GM12891 (cell line): Measurements from ENCODE around the gene SLC48A1. TPM values are rescaled to one million over a fixed set of nuclear protein-coding genes. Genes with fewer than 3 reads are reported as not detected.

Experiments used
- DNase-seq: peaks from one replicate; pipeline ENCODE4 v3.0.0; 2011; ENCODE audit warnings: low spot score; ENCODE audit not compliant: insufficient read length
- FAIRE-seq: peaks from 2 replicates; lab custom pipeline; 2011; peaks lifted over from hg19 to GRCh38; lab: Jason Lieb, UNC
- PAX5 ChIP-seq: IDR thresholded peaks from 2 replicates; pipeline ENCODE4 v1.6.1; 2011; ENCODE audit warnings: low read length, moderate library complexity, mild to moderate bottlenecking; ENCODE audit not compliant: insufficient read depth, severe bottlenecking
- POLR2A ChIP-seq: IDR thresholded peaks from 2 replicates; pipeline ENCODE4 v1.6.1; 2011; ENCODE audit warnings: low read depth, low read length, control low read depth
- POLR2AphosphoS5 ChIP-seq: IDR thresholded peaks from 2 replicates; pipeline ENCODE4 v1.6.1; 2011; ENCODE audit warnings: low read depth, low read length, control low read depth
- POU2F2 ChIP-seq: IDR thresholded peaks from 2 replicates; pipeline ENCODE4 v1.6.1; 2011; ENCODE audit warnings: low read depth, mild to moderate bottlenecking, control low read depth, low read length, moderate library complexity
- SPI1 ChIP-seq: IDR thresholded peaks from 2 replicates; pipeline ENCODE4 v1.6.1; 2011; ENCODE audit warnings: low read depth, low read length, control low read depth
- TAF1 ChIP-seq: IDR thresholded peaks from 2 replicates; pipeline ENCODE4 v1.6.1; 2011; ENCODE audit warnings: low read depth, low read length, control low read depth
- polyA plus RNA-seq: library from polyadenylated mRNA; unstranded; fragments of >200 nt; gene quantifications from one replicate; pipeline ENCODE4 v1.2.1, GENCODE V29; 2012; ENCODE audit warnings: low read depth, missing spikeins, inconsistent platforms; ENCODE audit not compliant: missing spikeins

The SLC48A1 gene
- 1.0 TPM for polyA plus RNA-seq

DNA sequence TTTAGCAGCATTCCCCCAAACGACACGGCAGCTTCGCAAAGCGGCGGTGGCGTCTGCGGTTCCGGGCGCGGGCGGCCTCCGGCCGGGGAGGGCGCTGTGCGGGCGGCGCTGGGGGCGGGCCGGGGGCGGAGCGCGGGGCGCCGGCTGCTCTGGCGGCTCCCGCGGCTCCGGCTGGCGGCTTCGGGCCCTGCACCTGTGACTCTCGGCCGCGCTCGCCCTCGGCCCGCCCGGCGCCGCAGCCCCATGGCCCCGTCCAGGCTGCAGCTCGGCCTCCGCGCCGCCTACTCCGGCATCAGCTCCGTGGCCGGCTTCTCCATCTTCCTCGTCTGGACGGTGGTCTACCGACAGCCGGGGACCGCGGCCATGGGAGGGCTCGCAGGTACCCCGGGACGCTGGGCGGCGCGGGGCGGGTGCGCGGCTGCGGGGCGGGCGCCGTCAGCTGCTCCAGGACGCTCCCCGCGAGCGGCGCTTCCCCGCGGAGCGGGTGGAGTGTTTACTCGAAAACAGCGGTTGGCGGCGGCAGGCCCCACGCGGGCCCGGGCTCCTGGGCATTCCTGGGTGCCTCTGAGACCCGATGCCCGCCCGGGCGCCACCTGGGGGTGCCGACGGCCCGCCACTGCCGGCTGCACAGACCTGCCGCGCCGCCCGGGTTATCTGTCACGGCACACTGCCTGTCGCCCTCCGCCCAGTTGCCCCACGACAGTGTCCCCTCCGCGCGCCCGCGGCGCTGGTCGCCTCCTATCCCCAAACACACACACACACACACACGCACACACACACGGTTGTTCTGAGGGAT lies at the start of gene SLC48A1:
Gene SLC48A1, plus strand, starts transcription at position 177 of the 796 bp plus-strand sequence. Its CDS starts 67 bp downstream, at position 244.
- DNase-seq: peak; percentile 91
- TF ChIP-seq PAX5 (no peak), POLR2AphosphoS5 (no peak), POLR2A (no peak), POU2F2 (no peak), SPI1 (no peak), TAF1 (no peak)
- FAIRE-seq: peak; percentile 62

GRCh38 chr12:47725091-47725772 lies 47.8 kb upstream of the SLC48A1 start, which contains the start of gene ENDOU:
ENDOU (minus strand) TSS chr12:47725490; CDS start chr12:47725413, 77 bp downstream.
- no peak for FAIRE-seq

DNA sequence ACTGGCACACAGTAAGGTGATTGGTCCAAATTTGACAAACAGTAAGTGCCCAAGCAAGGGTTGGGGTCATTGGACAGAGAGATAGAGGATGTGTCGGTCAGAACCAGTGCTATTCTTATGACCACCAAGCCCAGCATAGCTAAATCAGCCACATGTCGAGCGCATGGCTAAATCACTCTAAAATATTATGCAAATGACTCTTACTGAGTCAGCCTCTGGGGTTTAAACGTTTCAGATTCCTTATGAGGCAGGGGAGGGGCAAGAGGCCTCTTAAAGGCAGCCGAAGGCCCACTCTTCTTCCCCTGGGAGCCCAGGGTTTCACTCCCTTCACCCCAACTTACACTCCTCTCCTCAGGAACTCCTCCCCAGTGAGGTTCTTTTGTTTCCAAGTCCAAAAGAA lies 47.1 kb upstream of the SLC48A1 start:
- DNase-seq (no peak), FAIRE-seq (peak; percentile 78)
- TF ChIP-seq PAX5 (no peak), POU2F2 (peak; percentile 80; the same call in 1 of the 2 replicates)

More at GRCh38 chr12:47725091-47725772, 47.8 kb upstream of the SLC48A1 start, which contains the start of gene ENDOU:
- TF ChIP-seq PAX5: no peak
- TF ChIP-seq SPI1: no peak
- no peak for TF ChIP-seq POLR2A
- no peak for TF ChIP-seq POU2F2
- TF ChIP-seq TAF1: no peak
- TF ChIP-seq POLR2AphosphoS5: no peak
- DNase-seq: no peak

GRCh38 chr12:47729233-47729632 lies 43.8 kb upstream of the SLC48A1 start:
- DNase-seq (no peak), FAIRE-seq (no peak)
- TF ChIP-seq SPI1 (no peak), POU2F2 (no peak), POLR2AphosphoS5 (no peak), TAF1 (no peak), POLR2A (no peak)

DNA sequence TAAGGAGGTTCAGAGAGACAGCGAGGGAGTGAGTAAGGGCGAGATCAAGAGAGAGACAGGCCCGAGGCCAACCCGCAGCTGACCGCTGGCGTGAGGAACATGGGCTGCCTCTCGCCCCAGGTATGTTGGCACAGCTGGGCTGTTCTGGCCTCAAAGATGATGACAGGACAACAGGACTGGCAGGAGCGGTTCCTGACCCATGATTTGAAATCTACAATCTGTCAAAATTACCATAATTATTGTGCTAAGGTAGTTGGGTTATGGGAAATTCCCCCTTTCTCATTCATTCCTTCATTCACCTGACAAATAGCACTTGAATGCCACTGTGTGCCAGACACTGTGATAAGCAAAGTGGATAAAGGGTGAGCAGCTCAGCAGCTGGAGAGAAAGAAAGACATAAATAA lies 42.7 kb upstream of the SLC48A1 start:
- no peak for TF ChIP-seq POLR2A
- no peak for TF ChIP-seq SPI1
- no peak for TF ChIP-seq TAF1
- TF ChIP-seq PAX5: no peak
- no peak for TF ChIP-seq POLR2AphosphoS5
- TF ChIP-seq POU2F2: no peak
- DNase-seq: no peak

DNA sequence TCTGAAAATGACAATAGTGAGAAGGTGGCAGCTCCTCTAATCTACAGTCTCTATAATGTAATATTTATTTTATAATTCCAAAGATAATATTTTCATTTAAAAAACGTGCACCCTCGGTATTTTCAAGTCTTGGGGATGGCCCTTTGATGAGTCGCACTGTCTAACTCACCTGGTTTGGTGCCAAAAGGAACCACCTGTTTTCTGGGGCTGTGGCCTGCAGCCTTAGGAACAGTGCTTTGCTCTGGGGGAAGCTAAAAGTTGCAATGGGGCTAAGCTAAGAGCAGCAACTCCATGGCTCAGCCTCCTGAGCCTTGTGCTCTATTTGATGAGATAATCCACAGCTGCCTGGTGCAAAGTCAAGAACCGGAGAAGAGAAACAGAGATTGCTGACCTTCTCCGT lies 41.3 kb upstream of the SLC48A1 start:
- TF ChIP-seq TAF1 (no peak), SPI1 (no peak), PAX5 (no peak), POU2F2 (no peak)
- FAIRE-seq (no peak), DNase-seq (no peak)

More for the DNA sequence above, 42.7 kb upstream of the SLC48A1 start:
- FAIRE-seq: no peak

GRCh38 chr12:47732504-47732903 lies 40.5 kb upstream of the SLC48A1 start:
- TF ChIP-seq PAX5: no peak
- TF ChIP-seq POLR2AphosphoS5: no peak
- TF ChIP-seq POLR2A: no peak
- TF ChIP-seq SPI1: no peak
- TF ChIP-seq TAF1: no peak
- TF ChIP-seq POU2F2: no peak
- no peak for DNase-seq
- FAIRE-seq: no peak

DNA sequence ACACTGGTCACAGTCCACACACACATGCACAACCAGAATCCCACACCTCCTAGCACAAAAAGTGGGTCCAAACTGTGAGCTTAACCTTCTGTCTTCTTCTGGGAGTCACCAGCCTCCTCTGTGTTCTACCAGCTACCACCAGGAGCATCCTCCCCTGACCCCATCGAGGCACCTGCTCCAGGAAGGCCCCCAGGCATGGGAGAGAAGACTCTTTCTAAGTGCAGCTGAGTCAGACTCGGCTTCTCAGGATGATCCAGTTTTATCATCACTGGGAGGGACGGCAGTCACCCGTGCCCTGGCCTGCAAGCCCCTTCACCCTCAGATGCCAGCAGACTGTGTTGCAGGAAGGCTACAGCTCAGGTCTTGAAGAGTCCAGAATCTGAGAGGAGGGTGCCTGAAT lies 39.9 kb upstream of the SLC48A1 start:
- no peak for FAIRE-seq
- DNase-seq: no peak
- no peak for TF ChIP-seq SPI1
- TF ChIP-seq POLR2A: no peak
- TF ChIP-seq PAX5: no peak
- TF ChIP-seq POLR2AphosphoS5: no peak
- no peak for TF ChIP-seq TAF1
- TF ChIP-seq POU2F2: no peak

GRCh38 chr12:47734725-47735480 lies 38.1 kb upstream of the SLC48A1 start:
- no peak for TF ChIP-seq SPI1
- no peak for TF ChIP-seq POU2F2
- no peak for TF ChIP-seq POLR2A
- no peak for TF ChIP-seq POLR2AphosphoS5
- no peak for TF ChIP-seq PAX5
- TF ChIP-seq TAF1: no peak
- no peak for DNase-seq
- FAIRE-seq: no peak
